B cell (primary cell): ENCODE results near the gene EPOP.

Experiments used
- CTCF ChIP-seq: fragments of 200-600 bp; IDR thresholded peaks from one replicate; pipeline ENCODE4 v1.8.0; 2022; ENCODE audit warnings: antibody characterized with exemption, mild to moderate bottlenecking
- EZH2 ChIP-seq: IDR thresholded peaks from 2 replicates; pipeline ENCODE4 v1.6.1; 2012; ENCODE audit warnings: borderline replicate concordance, low read depth, mild to moderate bottlenecking, moderate library complexity, low read length; ENCODE audit not compliant: insufficient read depth, poor library complexity, severe bottlenecking

GRCh38 chr17:38715216-38715943, 40.6 kb upstream of the EPOP start:
- no peak for TF ChIP-seq CTCF
- TF ChIP-seq EZH2 = no peak
